B cell (primary cell): ENCODE results near the gene ANXA7. TPM values are rescaled to one million over a fixed set of nuclear protein-coding genes. Genes with fewer than 3 reads are reported as not detected.

ENCODE experiments used
- ATAC-seq: fragments of 200-7000 bp; cut with Tn5 transposase; one replicate; pipeline ENCODE4 v1.10.0; 2021; ENCODE audit warnings: low read depth, mild to moderate bottlenecking, moderate number of reproducible peaks, moderate library complexity
- CTCF ChIA-PET: fragments of 350-600 bp; sonication (Branson Sonifier 250); formaldehyde crosslinking; loops from one replicate; lab custom pipeline; 2021; ENCODE audit warnings: antibody characterized with exemption, inconsistent platforms; lab: Charles Lee
- POLR2A ChIA-PET: fragments of 350-600 bp; sonication (Branson Sonifier 250); formaldehyde crosslinking; loops from one replicate; lab custom pipeline; 2021; ENCODE audit warnings: antibody characterized with exemption; lab: Charles Lee
- DNase-seq: peaks from one replicate; pipeline ENCODE4 v3.0.0; 2013
- H2AFZ ChIP-seq: 2 replicates; pipeline ENCODE4 v1.6.1; 2012; ENCODE audit warnings: mild to moderate bottlenecking, low read depth, low read length; ENCODE audit not compliant: insufficient read depth, poor library complexity, severe bottlenecking
- H3K27ac ChIP-seq, 2 donors: 1 replicate in 1 of 2; 2 replicates in 1 of 2; pipeline ENCODE4 v1.5.1; 2012 to 2013; ENCODE audit warnings: low read length in 2 of 2, mild to moderate bottlenecking in 2 of 2, moderate library complexity in 1 of 2
- H3K27me3 ChIP-seq, 4 experiments: fragments of 200-600 bp in 1 of 4; sonication (generic) in 1 of 4; replicated peaks in 1 of 4; 1 replicate in 2 of 4; 2 replicates in 2 of 4; pipeline versions ENCODE4 v1.6.1 to v1.7.0; 2013 to 2016; ENCODE audit warnings: low read length in 3 of 4, mild to moderate bottlenecking in 2 of 4, mixed read lengths in 1 of 4, moderate library complexity in 1 of 4; ENCODE audit not compliant: insufficient read depth in 4 of 4, control insufficient read depth in 3 of 4; ENCODE audit errors: control extremely low read depth in 1 of 4
- H3K36me3 ChIP-seq, 2 experiments: replicated peaks in 1 of 2; 1 replicate in 1 of 2; 2 replicates in 1 of 2; pipeline versions ENCODE4 v1.6.1 to v1.7.1; 2013; ENCODE audit warnings: low read length in 1 of 2; ENCODE audit not compliant: insufficient read depth in 2 of 2, control insufficient read depth in 1 of 2; ENCODE audit errors: control extremely low read depth in 1 of 2, extremely low read depth in 1 of 2
- H3K4me1 ChIP-seq, 2 donors: fragments of 200-600 bp in 1 of 2; sonication (generic) in 1 of 2; 1 replicate in 1 of 2; 2 replicates in 1 of 2; pipeline versions ENCODE4 v1.5.1 to v1.6.1; 2013 to 2017; ENCODE audit warnings: low read length in 2 of 2; ENCODE audit not compliant: control insufficient read depth in 2 of 2, insufficient read depth in 2 of 2
- H3K4me2 ChIP-seq: replicated peaks from 2 replicates; pipeline ENCODE3; 2012; ENCODE audit warnings: mild to moderate bottlenecking, low read depth, low read length; ENCODE audit not compliant: poor library complexity, severe bottlenecking
- H3K4me3 ChIP-seq, 5 experiments: fragments of 200-600 bp in 1 of 5; sonication (generic) in 1 of 5; 1 replicate in 3 of 5; 2 replicates in 2 of 5; pipeline versions ENCODE4 v1.5.1 to v1.7.0; 2011 to 2016; ENCODE audit warnings: low read length in 4 of 5, mild to moderate bottlenecking in 4 of 5, low read depth in 2 of 5, control low read depth in 1 of 5, moderate library complexity in 1 of 5; ENCODE audit not compliant: insufficient read depth in 1 of 5; ENCODE audit errors: control extremely low read depth in 1 of 5, extremely low read depth in 1 of 5
- H3K79me2 ChIP-seq: fragments of 200-600 bp; sonication (generic); one replicate; pipeline ENCODE4 v1.6.0; 2016; ENCODE audit warnings: low read length; ENCODE audit not compliant: control insufficient read depth, insufficient read depth
- H3K9ac ChIP-seq: fragments of 200-600 bp; sonication (generic); 2 replicates; pipeline ENCODE4 v1.6.1; 2017; ENCODE audit warnings: mild to moderate bottlenecking, low read length, moderate library complexity
- H3K9me3 ChIP-seq, 3 donors: one replicate each; pipeline versions ENCODE4 v1.6.1 to v1.7.1; 2013; ENCODE audit warnings: low read length in 2 of 3; ENCODE audit not compliant: control insufficient read depth in 2 of 3, insufficient read depth in 1 of 3; ENCODE audit errors: control extremely low read depth in 1 of 3
- H4K20me1 ChIP-seq: 2 replicates; pipeline ENCODE4 v1.6.0; 2012; ENCODE audit warnings: mild to moderate bottlenecking, low read length; ENCODE audit not compliant: insufficient read depth, control insufficient read depth, poor library complexity, severe bottlenecking
- H3K27ac Mint-ChIP-seq: one replicate; pipeline ENCODE4 v1.8.0; 2021; ENCODE audit warnings: mixed read lengths
- H3K27me3 Mint-ChIP-seq: one replicate; pipeline ENCODE4 v1.8.0; 2021; ENCODE audit warnings: mixed read lengths
- H3K4me1 Mint-ChIP-seq: one replicate; pipeline ENCODE4 v1.8.0; 2021; ENCODE audit warnings: mixed read lengths
- H3K4me3 Mint-ChIP-seq: one replicate; pipeline ENCODE4 v1.8.0; 2021; ENCODE audit warnings: mixed read lengths
- H3K9me3 Mint-ChIP-seq: one replicate; pipeline ENCODE4 v1.8.0; 2022; ENCODE audit warnings: mixed read lengths; ENCODE audit not compliant: insufficient read depth
- CTCF ChIP-seq: fragments of 200-600 bp; IDR thresholded peaks from one replicate; pipeline ENCODE4 v1.8.0; 2022; ENCODE audit warnings: antibody characterized with exemption, mild to moderate bottlenecking
- EZH2 ChIP-seq: IDR thresholded peaks from 2 replicates; pipeline ENCODE4 v1.6.1; 2012; ENCODE audit warnings: borderline replicate concordance, low read depth, mild to moderate bottlenecking, moderate library complexity, low read length; ENCODE audit not compliant: insufficient read depth, poor library complexity, severe bottlenecking
- WGBS: methylation state at CpG from one replicate; pipeline ENCODE4 v1.1.5; 2013; ENCODE audit warnings: missing lambda C conversion rate; ENCODE audit not compliant: insufficient coverage; 5-methylcytosine and 5-hydroxymethylcytosine counted together
- intact Hi-C: fragments of 100-400 bp; cut with micrococcal nuclease; formaldehyde crosslinking; loops from one replicate; pipeline ENCODE4 v1.10.0; 2022
- polyA plus RNA-seq: library from polyadenylated mRNA; depleted of rRNA; stranded (reverse); fragments of >200 nt; gene quantifications from 2 replicates; pipeline ENCODE4 v1.2.3, GENCODE V29; 2012
- total RNA-seq, 2 donors: library from RNA; stranded (reverse); fragments of 120-200 nt in 1 of 2; gene quantifications; 1 replicate in 1 of 2; 2 replicates in 1 of 2; pipeline versions ENCODE4 v1.2.3 to v1.2.4, GENCODE V29; 2013 to 2022

ANXA7 gene
- total and polyA plus RNA-seq, 2 donors (not counting 1 experiment from before 2014, with no cell fraction given), result 43.4 to 90.0 TPM

DNA sequence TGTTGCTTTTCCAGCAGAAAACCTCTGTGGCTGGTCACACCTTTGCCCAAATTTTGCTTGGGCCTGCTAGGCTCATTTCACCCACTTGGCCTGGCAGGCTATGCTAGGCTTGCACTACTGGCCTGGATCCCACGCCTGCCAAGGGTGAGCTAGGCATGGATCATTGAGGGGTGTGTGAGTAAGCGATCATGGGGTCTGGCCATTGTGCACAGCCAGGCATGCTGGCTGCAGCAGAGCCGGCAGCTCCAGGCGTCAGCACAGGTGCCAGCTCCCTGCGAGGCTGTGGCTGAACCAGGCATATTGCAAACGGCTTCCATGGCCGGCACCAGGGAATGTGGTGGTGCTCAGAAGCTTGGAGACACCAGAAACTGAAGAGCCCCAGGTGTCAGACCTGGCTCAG lies 74.4 kb downstream of the ANXA7 start:
- no peaks in the 10 kb centered on the region for H3K4me1 ChIP-seq
- no peaks in the 10 kb centered on the region for H3K27me3 ChIP-seq
- TF ChIP-seq CTCF, result no peak
- no peak for TF ChIP-seq EZH2
- ChIA-PET POLR2A (no interaction called here), CTCF (no interaction called here)
- H3K4me2 ChIP-seq, result no peak overlapping the region
- H3K36me3 ChIP-seq, result no peaks in the 10 kb centered on the region
- no peaks in the 10 kb centered on the region for H3K9me3 ChIP-seq
- 98% methylated on average over 7 of the region's 7 CpGs for WGBS
- intact Hi-C loops, result no loop called here
- no peak overlapping the region for H3K4me3 Mint-ChIP-seq
- no peaks in the 10 kb centered on the region for H3K9me3 Mint-ChIP-seq
- H3K79me2 ChIP-seq, result no peaks in the 10 kb centered on the region
- no peaks in the 10 kb centered on the region for H3K27me3 Mint-ChIP-seq
- no peak overlapping the region for H3K4me3 ChIP-seq
- H2AFZ ChIP-seq, result no peak overlapping the region
- H3K9ac ChIP-seq, result no peak overlapping the region
- DNase-seq, result no peak
- no peak overlapping the region for H3K27ac ChIP-seq
- H3K27ac Mint-ChIP-seq, result no peak overlapping the region
- H3K4me1 Mint-ChIP-seq, result no peaks in the 10 kb centered on the region
- no peak for ATAC-seq
- H4K20me1 ChIP-seq, result no peaks in the 10 kb centered on the region

DNA sequence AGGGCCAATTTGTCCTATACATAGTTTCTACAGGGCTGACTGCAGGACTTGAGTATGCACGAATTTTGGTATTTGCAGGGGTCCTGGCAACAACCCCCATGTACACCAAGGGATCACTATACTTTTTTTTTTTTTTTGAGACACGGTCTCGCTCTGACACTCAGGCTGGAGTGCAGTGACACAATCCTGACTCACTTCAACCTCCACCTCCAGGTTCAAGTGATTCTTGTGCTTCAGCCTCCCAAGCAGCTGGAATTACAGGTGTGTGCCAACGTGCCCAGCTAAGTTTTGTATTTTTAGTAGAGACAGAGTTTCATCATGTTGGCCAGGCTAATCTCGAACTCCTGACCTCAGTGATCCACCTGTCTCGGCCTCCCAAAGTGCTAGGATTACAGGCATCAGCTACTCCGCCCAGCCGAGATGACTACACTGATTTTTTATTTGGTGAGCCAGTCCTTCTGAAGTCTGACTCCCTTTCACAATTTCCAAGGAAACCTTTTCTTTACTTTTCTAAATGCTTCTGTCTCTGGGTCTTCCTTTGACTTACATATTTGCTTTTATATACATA lies 75.0 kb downstream of the ANXA7 start:
- no peak overlapping the region for H3K27ac ChIP-seq
- no peak overlapping the region for H3K4me2 ChIP-seq
- TF ChIP-seq EZH2 (no peak), CTCF (no peak)
- intact Hi-C loops, result no loop called here
- Mint-ChIP-seq H3K9me3 (no peaks in the 10 kb centered on the region), H3K27me3 (no peaks in the 10 kb centered on the region), H3K4me3 (no peak overlapping the region), H3K4me1 (no peaks in the 10 kb centered on the region), H3K27ac (no peak overlapping the region)
- H2AFZ ChIP-seq, result no peak overlapping the region
- no peaks in the 10 kb centered on the region for H3K36me3 ChIP-seq
- no peaks in the 10 kb centered on the region for H4K20me1 ChIP-seq
- DNase-seq (no peak), ATAC-seq (no peak)
- no peak overlapping the region for H3K9ac ChIP-seq
- H3K9me3 ChIP-seq, result no peaks in the 10 kb centered on the region
- CTCF ChIA-PET, result no interaction called here
- H3K27me3 ChIP-seq, result no peaks in the 10 kb centered on the region
- H3K4me1 ChIP-seq, result no peaks in the 10 kb centered on the region
- POLR2A ChIA-PET, result no interaction called here
- WGBS, result 96% methylated on average over 5 of the region's 8 CpGs
- H3K4me3 ChIP-seq, result no peak overlapping the region
- no peaks in the 10 kb centered on the region for H3K79me2 ChIP-seq
